HepG2 (cell line): ENCODE results near the gene SLC25A45.
A peak's percentile ranks its signal among the peaks of the same experiment; 100 is the strongest.

Source experiments
- ARNTL ChIP-seq: sonication (generic); formaldehyde crosslinking; IDR thresholded peaks from 2 replicates; pipeline ENCODE4 v1.4.0; 2020; ENCODE audit warnings: mild to moderate bottlenecking, missing genetic modification reagents
- CTCF ChIP-seq: sonication (generic); formaldehyde crosslinking; IDR thresholded peaks from 2 replicates; pipeline ENCODE4 v1.5.0; 2020; ENCODE audit warnings: mild to moderate bottlenecking, missing genetic modification reagents, moderate library complexity
- POLR2AphosphoS5 ChIP-seq: IDR thresholded peaks from 2 replicates; pipeline ENCODE4 v1.6.1; 2012; ENCODE audit warnings: low read depth, low read length
- RAD21 ChIP-seq: fragments of 450-650 bp; formaldehyde crosslinking; IDR thresholded peaks from 2 replicates; pipeline ENCODE4 v1.5.0; 2020; ENCODE audit warnings: mild to moderate bottlenecking
- SP2 ChIP-seq: sonication (generic); formaldehyde crosslinking; IDR thresholded peaks from 2 replicates; pipeline ENCODE4 v1.5.1; 2020; ENCODE audit warnings: mild to moderate bottlenecking, missing genetic modification reagents
- TGIF2 ChIP-seq: IDR thresholded peaks from 2 replicates; pipeline ENCODE4 v1.6.1; 2016; ENCODE audit warnings: control low read depth, missing compliant biosample characterization
- TRIM24 ChIP-seq: sonication (generic); formaldehyde crosslinking; IDR thresholded peaks from 2 replicates; pipeline ENCODE4 v1.8.0; 2022; ENCODE audit warnings: mild to moderate bottlenecking, missing genetic modification reagents
- ZNF660 ChIP-seq: sonication (generic); formaldehyde crosslinking; IDR thresholded peaks from 2 replicates; pipeline ENCODE4 v1.5.1; 2020; ENCODE audit warnings: mild to moderate bottlenecking, low read depth, missing genetic modification reagents, borderline replicate concordance

GRCh38 chr11:65416341-65416824 lies 33.9 kb upstream of the SLC25A45 start:
- TF ChIP-seq POLR2AphosphoS5: no peak
- peak; percentile 98 for TF ChIP-seq RAD21 (CRISPR knock-in tag)
- TF ChIP-seq ZNF660 (CRISPR knock-in tag): no peak
- no peak for TF ChIP-seq SP2
- peak; percentile 82; the same call in 1 of the 2 replicates for TF ChIP-seq TGIF2 (CRISPR knock-in tag)
- peak; percentile 99 for TF ChIP-seq CTCF (CRISPR knock-in tag)
- TF ChIP-seq TRIM24 (CRISPR knock-in tag): no peak
- no peak for TF ChIP-seq ARNTL (CRISPR knock-in tag)
